ENCODE measurements around the gene TOR2A.

The TOR2A gene

GRCh38 chr9:127723013-127723412 is 12.1 kb downstream of the TOR2A start:
- H3K27me3 ChIP-seq (ENCODE audit: control insufficient read depth, insufficient read depth, low read length), result no peaks in the 10 kb centered on the region
- H3K36me3 ChIP-seq (ENCODE audit: control insufficient read depth, insufficient read depth, low read length), result no peaks in the 10 kb centered on the region
- H3K9ac ChIP-seq (ENCODE audit: low read depth, low read length), result no peak overlapping the region
- no peak overlapping the region for H3K4me3 ChIP-seq (ENCODE audit: low read depth, low read length)
- H3K9me3 ChIP-seq (ENCODE audit: control insufficient read depth, insufficient read depth, low read length), result no peaks in the 10 kb centered on the region
- no peaks in the 10 kb centered on the region for H3K4me1 ChIP-seq (ENCODE audit: control insufficient read depth, insufficient read depth, low read length)

DNA sequence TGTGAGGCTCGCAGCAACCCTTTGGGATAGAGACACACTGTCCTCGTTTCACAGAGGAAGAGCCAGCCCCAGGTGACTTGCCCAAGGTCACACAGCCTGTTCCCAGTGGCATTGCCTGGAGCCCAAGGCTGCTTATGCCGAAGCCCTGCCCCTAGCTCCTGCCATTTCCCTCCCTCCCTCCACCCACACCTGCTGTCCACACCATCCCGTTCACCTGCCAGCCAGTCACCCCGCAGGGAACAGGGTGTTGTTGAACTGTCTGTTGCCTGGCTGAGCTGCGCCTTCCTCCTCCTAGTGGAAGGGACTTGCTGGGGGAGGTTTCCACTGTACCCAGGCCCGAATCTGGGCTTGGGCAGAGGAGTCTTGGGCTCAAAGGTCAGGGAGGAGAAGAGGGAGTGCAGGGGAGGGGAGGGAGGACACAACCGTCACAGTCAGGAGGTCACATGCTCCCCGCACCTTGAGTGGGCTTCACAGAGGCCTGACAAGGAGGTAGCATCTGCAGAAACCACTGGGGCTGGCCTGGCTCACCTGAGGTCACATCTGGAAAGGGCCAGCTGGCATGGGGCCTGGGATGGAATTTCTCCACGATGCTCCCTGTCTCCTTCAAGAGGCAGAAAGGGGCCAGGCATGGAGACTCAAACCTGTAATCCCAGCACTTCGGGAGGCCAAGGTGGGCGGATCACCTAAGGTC is 12.9 kb downstream of the TOR2A start:
- no peaks in the 10 kb centered on the region for H3K9me3 ChIP-seq (ENCODE audit: control insufficient read depth, insufficient read depth, low read length)
- no peaks in the 10 kb centered on the region for H3K4me1 ChIP-seq (ENCODE audit: control insufficient read depth, insufficient read depth, low read length)
- H3K9ac ChIP-seq (ENCODE audit: low read depth, low read length), result no peak overlapping the region
- no peaks in the 10 kb centered on the region for H3K36me3 ChIP-seq (ENCODE audit: control insufficient read depth, insufficient read depth, low read length)
- no peaks in the 10 kb centered on the region for H3K27me3 ChIP-seq (ENCODE audit: control insufficient read depth, insufficient read depth, low read length)
- no peak overlapping the region for H3K4me3 ChIP-seq (ENCODE audit: low read depth, low read length)

GRCh38 chr9:127721391-127721821 is 13.7 kb downstream of the TOR2A start:
- Histone ChIP-seq H3K4me1 (ENCODE audit: control insufficient read depth, insufficient read depth, low read length) (no peaks in the 10 kb centered on the region), H3K9me3 (ENCODE audit: control insufficient read depth, insufficient read depth, low read length) (no peaks in the 10 kb centered on the region), H3K9ac (ENCODE audit: low read depth, low read length) (no peak overlapping the region), H3K36me3 (ENCODE audit: control insufficient read depth, insufficient read depth, low read length) (no peaks in the 10 kb centered on the region), H3K27me3 (ENCODE audit: control insufficient read depth, insufficient read depth, low read length) (no peaks in the 10 kb centered on the region), H3K4me3 (ENCODE audit: low read depth, low read length) (no peak overlapping the region)

DNA sequence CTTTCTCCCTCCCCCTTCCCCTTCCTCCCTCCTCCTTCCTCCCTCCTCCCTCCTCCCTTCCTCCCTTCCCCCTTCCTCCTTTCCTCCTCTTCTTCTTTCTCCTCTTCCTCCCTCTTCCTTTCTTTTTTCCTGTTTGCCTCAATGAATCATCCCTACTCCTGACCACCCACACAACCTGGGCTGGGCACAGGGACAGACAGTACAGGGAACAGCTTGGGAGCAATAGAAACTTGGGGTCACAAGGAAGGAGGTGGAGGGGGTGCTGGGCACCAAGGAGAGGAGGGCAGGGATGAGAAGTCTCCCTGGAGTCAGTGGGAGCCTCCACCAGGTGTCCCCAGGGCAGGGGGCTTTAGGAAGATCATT is 14.2 kb downstream of the TOR2A start:
- Histone ChIP-seq H3K9ac (ENCODE audit: low read depth, low read length) (no peak overlapping the region), H3K4me3 (ENCODE audit: low read depth, low read length) (no peak overlapping the region), H3K9me3 (ENCODE audit: control insufficient read depth, insufficient read depth, low read length) (no peaks in the 10 kb centered on the region), H3K4me1 (ENCODE audit: control insufficient read depth, insufficient read depth, low read length) (no peaks in the 10 kb centered on the region), H3K36me3 (ENCODE audit: control insufficient read depth, insufficient read depth, low read length) (no peaks in the 10 kb centered on the region), H3K27me3 (ENCODE audit: control insufficient read depth, insufficient read depth, low read length) (no peaks in the 10 kb centered on the region)

- no peaks in the 10 kb centered on the region for H3K36me3 ChIP-seq (ENCODE audit: control insufficient read depth, insufficient read depth, low read length)
- H3K27me3 ChIP-seq (ENCODE audit: control insufficient read depth, insufficient read depth, low read length), result no peaks in the 10 kb centered on the region
- no peak overlapping the region for H3K4me3 ChIP-seq (ENCODE audit: low read depth, low read length)
- H3K9ac ChIP-seq (ENCODE audit: low read depth, low read length), result no peak overlapping the region
- H3K4me1 ChIP-seq (ENCODE audit: control insufficient read depth, insufficient read depth, low read length), result no peaks in the 10 kb centered on the region
- no peaks in the 10 kb centered on the region for H3K9me3 ChIP-seq (ENCODE audit: control insufficient read depth, insufficient read depth, low read length)
Measured at GRCh38 chr9:127720031-127720864, 14.8 kb downstream of the TOR2A start.

DNA sequence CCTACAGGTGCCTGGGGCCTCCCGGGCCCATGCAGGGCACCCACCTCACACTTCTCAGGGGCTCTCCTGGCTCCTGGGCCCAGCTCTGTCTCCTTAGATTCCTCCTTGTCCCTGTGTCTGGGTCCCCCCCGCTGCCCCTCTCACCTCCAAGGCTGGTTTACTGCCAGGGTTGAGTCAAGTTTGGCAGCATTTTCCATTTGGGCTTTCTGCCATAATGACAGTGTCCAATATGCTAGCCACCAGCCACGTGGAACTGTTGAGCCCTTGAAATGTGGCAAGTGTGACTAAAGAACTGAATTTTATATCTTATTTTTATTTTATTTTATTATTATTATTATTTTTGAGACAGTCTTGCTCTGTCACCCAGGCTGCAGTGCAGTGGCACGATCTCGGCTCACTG is 17.3 kb downstream of the TOR2A start:
- H3K9ac ChIP-seq (ENCODE audit: low read depth, low read length), result no peak overlapping the region
- no peaks in the 10 kb centered on the region for H3K9me3 ChIP-seq (ENCODE audit: control insufficient read depth, insufficient read depth, low read length)
- H3K4me3 ChIP-seq (ENCODE audit: low read depth, low read length), result no peak overlapping the region

GRCh38 chr9:127716412-127716811 is 18.7 kb downstream of the TOR2A start:
- Histone ChIP-seq H3K36me3 (ENCODE audit: control insufficient read depth, insufficient read depth, low read length) (no peaks in the 10 kb centered on the region), H3K4me3 (ENCODE audit: low read depth, low read length) (no peak overlapping the region), H3K9me3 (ENCODE audit: control insufficient read depth, insufficient read depth, low read length) (no peaks in the 10 kb centered on the region), H3K4me1 (ENCODE audit: control insufficient read depth, insufficient read depth, low read length) (peaks cover 7% of the 10 kb centered on the region), H3K27me3 (ENCODE audit: control insufficient read depth, insufficient read depth, low read length) (no peaks in the 10 kb centered on the region), H3K9ac (ENCODE audit: low read depth, low read length) (no peak overlapping the region)

More for the DNA sequence above, 17.3 kb downstream of the TOR2A start:
- Histone ChIP-seq H3K4me1 (ENCODE audit: control insufficient read depth, insufficient read depth, low read length) (no peaks in the 10 kb centered on the region), H3K27me3 (ENCODE audit: control insufficient read depth, insufficient read depth, low read length) (no peaks in the 10 kb centered on the region), H3K36me3 (ENCODE audit: control insufficient read depth, insufficient read depth, low read length) (no peaks in the 10 kb centered on the region)

- H3K4me3 ChIP-seq (ENCODE audit: low read depth, low read length), result peak within 1 kb of the TSS; percentile 83
- no peak within 1 kb of the TSS for H3K9ac ChIP-seq (ENCODE audit: low read depth, low read length)
- no peaks in the 10 kb centered on the region for H3K9me3 ChIP-seq (ENCODE audit: control insufficient read depth, insufficient read depth, low read length)
- peaks cover 10% of the 10 kb centered on the region for H3K4me1 ChIP-seq (ENCODE audit: control insufficient read depth, insufficient read depth, low read length)
- H3K27me3 ChIP-seq (ENCODE audit: control insufficient read depth, insufficient read depth, low read length), result no peaks in the 10 kb centered on the region
- no peaks in the 10 kb centered on the region for H3K36me3 ChIP-seq (ENCODE audit: control insufficient read depth, insufficient read depth, low read length)
Measured at GRCh38 chr9:127715470-127716337, 19.4 kb downstream of the TOR2A start, which contains the start of the genes PTRH1 and TTC16. Gene PTRH1, minus strand, starts transcription at chr9:127715663. Its CDS starts 24 bp downstream, at chr9:127715639. Gene TTC16, plus strand, starts transcription at chr9:127716079. Its CDS starts 67 bp downstream, at chr9:127716146.

GRCh38 chr9:127714951-127715469 is 20.1 kb downstream of the TOR2A start:
- Histone ChIP-seq H3K9me3 (ENCODE audit: control insufficient read depth, insufficient read depth, low read length) (no peaks in the 10 kb centered on the region), H3K4me3 (ENCODE audit: low read depth, low read length) (peak overlapping the region; percentile 83), H3K9ac (ENCODE audit: low read depth, low read length) (no peak overlapping the region), H3K36me3 (ENCODE audit: control insufficient read depth, insufficient read depth, low read length) (no peaks in the 10 kb centered on the region), H3K4me1 (ENCODE audit: control insufficient read depth, insufficient read depth, low read length) (peaks cover 10% of the 10 kb centered on the region), H3K27me3 (ENCODE audit: control insufficient read depth, insufficient read depth, low read length) (no peaks in the 10 kb centered on the region)

DNA sequence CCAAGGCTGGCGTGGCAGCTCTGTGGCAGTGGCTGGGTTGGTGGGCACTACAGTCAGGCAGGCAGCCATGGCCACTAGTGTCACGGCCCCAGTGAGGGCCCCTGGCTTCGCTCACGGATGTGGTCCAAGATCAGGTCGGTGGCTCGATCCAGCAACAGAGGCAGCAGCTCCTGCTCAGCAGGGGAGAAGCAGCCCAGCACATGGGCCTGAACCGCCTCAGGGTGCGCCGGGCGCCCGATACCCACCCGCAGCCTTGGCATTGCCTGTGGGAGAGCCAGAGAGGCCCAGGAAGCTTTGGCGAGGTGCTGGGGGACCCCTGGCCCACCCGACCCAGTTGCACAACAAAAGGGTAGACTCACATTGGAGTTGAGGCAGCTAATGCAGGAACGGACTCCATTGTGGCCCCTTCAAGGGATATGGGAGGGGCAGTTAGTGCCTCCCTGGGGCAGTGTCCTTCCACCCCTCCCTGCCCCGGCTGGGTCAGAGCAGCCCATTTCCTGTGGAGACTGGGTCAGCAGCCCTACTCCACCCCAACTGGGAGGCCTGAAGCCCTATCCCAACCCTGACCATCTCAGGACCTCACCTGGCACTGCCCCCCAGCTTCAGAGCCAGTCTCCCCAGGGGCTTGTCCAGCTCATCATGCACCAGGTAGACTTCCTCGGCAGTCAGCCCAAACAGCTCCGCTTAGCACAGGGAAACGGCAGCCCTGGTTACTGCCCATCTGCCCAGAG is 20.9 kb downstream of the TOR2A start:
- H3K9me3 ChIP-seq (ENCODE audit: control insufficient read depth, insufficient read depth, low read length), result no peaks in the 10 kb centered on the region
- H3K4me3 ChIP-seq (ENCODE audit: low read depth, low read length), result peak overlapping the region; percentile 26
- no peak overlapping the region for H3K9ac ChIP-seq (ENCODE audit: low read depth, low read length)
- H3K36me3 ChIP-seq (ENCODE audit: control insufficient read depth, insufficient read depth, low read length), result no peaks in the 10 kb centered on the region
- H3K4me1 ChIP-seq (ENCODE audit: control insufficient read depth, insufficient read depth, low read length), result peaks cover 10% of the 10 kb centered on the region
- no peaks in the 10 kb centered on the region for H3K27me3 ChIP-seq (ENCODE audit: control insufficient read depth, insufficient read depth, low read length)

- H3K4me3 ChIP-seq (ENCODE audit: low read depth, low read length), result no peak overlapping the region
- peaks cover 10% of the 10 kb centered on the region for H3K4me1 ChIP-seq (ENCODE audit: control insufficient read depth, insufficient read depth, low read length)
- no peaks in the 10 kb centered on the region for H3K27me3 ChIP-seq (ENCODE audit: control insufficient read depth, insufficient read depth, low read length)
- H3K36me3 ChIP-seq (ENCODE audit: control insufficient read depth, insufficient read depth, low read length), result no peaks in the 10 kb centered on the region
- no peak overlapping the region for H3K9ac ChIP-seq (ENCODE audit: low read depth, low read length)
- no peaks in the 10 kb centered on the region for H3K9me3 ChIP-seq (ENCODE audit: control insufficient read depth, insufficient read depth, low read length)
Measured at GRCh38 chr9:127712867-127713266, 22.2 kb downstream of the TOR2A start.

All from iPS-15b (cell line).